ENCODE measurements around the gene ZWILCH.

Gene ZWILCH

GRCh38 chr15:66477011-66477410 lies 28.1 kb upstream of the ZWILCH start:
- no peak overlapping the region for H3K9ac ChIP-seq
- H3K27ac ChIP-seq, result no peak overlapping the region
- no peak overlapping the region for H3K4me2 ChIP-seq
- H3K27me3 ChIP-seq (ENCODE audit: insufficient read depth, low read depth), result no peaks in the 10 kb centered on the region
- H3K36me3 ChIP-seq (ENCODE audit: insufficient read depth), result no peaks in the 10 kb centered on the region
- no peaks in the 10 kb centered on the region for H3K79me2 ChIP-seq (ENCODE audit: insufficient read depth, low read depth)
- no peak overlapping the region for H3K4me3 ChIP-seq (IDR thresholded peaks at IDR 0.05; ENCODE audit: insufficient read depth, low read depth, low read length)
- no peak for TF ChIP-seq CTCF (conservative IDR thresholded peaks at IDR 0.05; ENCODE audit: low read depth, low read length)
- H4K20me1 ChIP-seq (ENCODE audit: insufficient read depth), result no peaks in the 10 kb centered on the region
- no peak overlapping the region for H2AFZ ChIP-seq (ENCODE audit: low read depth)
- no peaks in the 10 kb centered on the region for H3K4me1 ChIP-seq (ENCODE audit: low read depth, poor library complexity, severe bottlenecking)

- H3K4me3 ChIP-seq (IDR thresholded peaks at IDR 0.05; ENCODE audit: insufficient read depth, low read depth, low read length), result no peak overlapping the region
- no peaks in the 10 kb centered on the region for H3K79me2 ChIP-seq (ENCODE audit: insufficient read depth, low read depth)
- no peaks in the 10 kb centered on the region for H3K36me3 ChIP-seq (ENCODE audit: insufficient read depth)
- no peak overlapping the region for H2AFZ ChIP-seq (ENCODE audit: low read depth)
- H3K4me1 ChIP-seq (ENCODE audit: low read depth, poor library complexity, severe bottlenecking), result peaks cover 7% of the 10 kb centered on the region
- H3K27ac ChIP-seq, result no peak overlapping the region
- H3K27me3 ChIP-seq (ENCODE audit: insufficient read depth, low read depth), result no peaks in the 10 kb centered on the region
- no peak overlapping the region for H3K9ac ChIP-seq
- no peak for TF ChIP-seq CTCF (conservative IDR thresholded peaks at IDR 0.05; ENCODE audit: low read depth, low read length)
- H4K20me1 ChIP-seq (ENCODE audit: insufficient read depth), result no peaks in the 10 kb centered on the region
- H3K4me2 ChIP-seq, result no peak overlapping the region
These were observed 24.9 kb upstream of the ZWILCH start for GRCh38 chr15:66480267-66480666.

GRCh38 chr15:66481107-66481856 lies 23.8 kb upstream of the ZWILCH start:
- H3K4me2 ChIP-seq, result no peak overlapping the region
- H3K9ac ChIP-seq, result no peak overlapping the region
- no peak overlapping the region for H3K27ac ChIP-seq
- no peak overlapping the region for H2AFZ ChIP-seq (ENCODE audit: low read depth)
- no peaks in the 10 kb centered on the region for H4K20me1 ChIP-seq (ENCODE audit: insufficient read depth)
- peaks cover 7% of the 10 kb centered on the region for H3K4me1 ChIP-seq (ENCODE audit: low read depth, poor library complexity, severe bottlenecking)
- no peak for TF ChIP-seq CTCF (conservative IDR thresholded peaks at IDR 0.05; ENCODE audit: low read depth, low read length)
- H3K36me3 ChIP-seq (ENCODE audit: insufficient read depth), result no peaks in the 10 kb centered on the region
- no peaks in the 10 kb centered on the region for H3K79me2 ChIP-seq (ENCODE audit: insufficient read depth, low read depth)
- H3K27me3 ChIP-seq (ENCODE audit: insufficient read depth, low read depth), result no peaks in the 10 kb centered on the region
- no peak overlapping the region for H3K4me3 ChIP-seq (IDR thresholded peaks at IDR 0.05; ENCODE audit: insufficient read depth, low read depth, low read length)

GRCh38 chr15:66482539-66482938 lies 22.6 kb upstream of the ZWILCH start:
- H3K4me3 ChIP-seq (IDR thresholded peaks at IDR 0.05; ENCODE audit: insufficient read depth, low read depth, low read length), result no peak overlapping the region
- peaks cover 7% of the 10 kb centered on the region for H3K4me1 ChIP-seq (ENCODE audit: low read depth, poor library complexity, severe bottlenecking)
- TF ChIP-seq CTCF (conservative IDR thresholded peaks at IDR 0.05; ENCODE audit: low read depth, low read length), result no peak
- no peak overlapping the region for H3K9ac ChIP-seq
- no peak overlapping the region for H3K4me2 ChIP-seq
- H3K27me3 ChIP-seq (ENCODE audit: insufficient read depth, low read depth), result no peaks in the 10 kb centered on the region
- H2AFZ ChIP-seq (ENCODE audit: low read depth), result no peak overlapping the region
- no peaks in the 10 kb centered on the region for H4K20me1 ChIP-seq (ENCODE audit: insufficient read depth)
- H3K36me3 ChIP-seq (ENCODE audit: insufficient read depth), result no peaks in the 10 kb centered on the region
- no peak overlapping the region for H3K27ac ChIP-seq
- no peaks in the 10 kb centered on the region for H3K79me2 ChIP-seq (ENCODE audit: insufficient read depth, low read depth)
